Spleen (tissue), 11 donors: ENCODE data around the gene VTI1A. TPM values are rescaled to one million over a fixed set of nuclear protein-coding genes. Genes with fewer than 3 reads are reported as not detected.

Source experiments
- DNase-seq: peaks from one replicate; pipeline ENCODE4 v3.0.0-alpha.2; 2020
- H3K27ac ChIP-seq, 8 donors: fragments of 200-600 bp; sonication (generic) in 7 of 8; 1 replicate in 4 of 8; 2 replicates in 4 of 8; pipeline versions ENCODE4 v1.5.0 to v1.8.0; 2016 to 2021; ENCODE audit warnings: inconsistent platforms in 4 of 8, mild to moderate bottlenecking in 4 of 8, moderate library complexity in 1 of 8
- H3K27me3 ChIP-seq, 7 donors: fragments of 200-600 bp; sonication (generic) in 6 of 7; replicated peaks in 1 of 7; 1 replicate in 4 of 7; 2 replicates in 3 of 7; pipeline versions ENCODE4 v1.5.0 to v1.8.0; 2016 to 2021; ENCODE audit warnings: inconsistent platforms in 3 of 7, mild to moderate bottlenecking in 1 of 7
- H3K36me3 ChIP-seq, 6 donors: fragments of 200-600 bp; sonication (generic) in 5 of 6; 1 replicate in 4 of 6; 2 replicates in 2 of 6; pipeline versions ENCODE4 v1.5.0 to v1.8.0; 2016 to 2021; ENCODE audit warnings: inconsistent platforms in 2 of 6
- H3K4me1 ChIP-seq, 6 donors: fragments of 200-600 bp; sonication (generic) in 5 of 6; 1 replicate in 3 of 6; 2 replicates in 3 of 6; pipeline versions ENCODE4 v1.5.0 to v1.8.0; 2016 to 2021; ENCODE audit warnings: inconsistent platforms in 3 of 6
- H3K4me3 ChIP-seq, 8 donors: fragments of 200-600 bp; sonication (generic) in 7 of 8; 1 replicate in 4 of 8; 2 replicates in 4 of 8; pipeline versions ENCODE4 v1.5.0 to v1.8.0; 2016 to 2021; ENCODE audit warnings: inconsistent platforms in 4 of 8, mild to moderate bottlenecking in 4 of 8, moderate library complexity in 2 of 8
- H3K9me3 ChIP-seq, 8 donors: fragments of 200-600 bp; sonication (generic) in 7 of 8; 1 replicate in 4 of 8; 2 replicates in 4 of 8; pipeline versions ENCODE4 v1.5.0 to v1.8.0; 2016 to 2021; ENCODE audit warnings: inconsistent platforms in 4 of 8
- CTCF ChIP-seq, 11 experiments: fragments of 200-600 bp in 7 of 11; fragments of 450-650 bp in 4 of 11; sonication (generic) in 4 of 11; IDR thresholded peaks in 8 of 11; conservative IDR thresholded peaks in 3 of 11; 1 replicate in 7 of 11; 2 replicates in 4 of 11; pipeline versions ENCODE4 v1.4.0 to v1.8.0; 2016 to 2021; ENCODE audit warnings: antibody characterized with exemption in 11 of 11, inconsistent platforms in 4 of 11, mild to moderate bottlenecking in 1 of 11
- POLR2A ChIP-seq, 3 donors: fragments of 450-650 bp; IDR thresholded peaks; one replicate each; pipeline ENCODE4 v1.5.1; 2017; ENCODE audit warnings: antibody characterized with exemption in 3 of 3, mild to moderate bottlenecking in 1 of 3
- POLR2AphosphoS5 ChIP-seq, 3 donors: sonication (generic); formaldehyde crosslinking; IDR thresholded peaks; one replicate each; pipeline ENCODE4 v1.5.1; 2017; ENCODE audit warnings: antibody characterized with exemption in 3 of 3
- WGBS, 5 donors: extraction: QIAGEN DNeasy Blood & Tissue Kit in 3 of 5; methylation state at CpG; one replicate each; pipeline versions ENCODE4 v1.1.5 to v1.1.7; 2013 to 2018; 5-methylcytosine and 5-hydroxymethylcytosine counted together
- intact Hi-C: fragments of 100-400 bp; cut with DNase I; formaldehyde crosslinking; loops from one replicate; pipeline ENCODE4 v1.15.0; 2023; ENCODE audit warnings: low total_unique reads
- polyA plus RNA-seq, 3 donors: library from polyadenylated mRNA; stranded (reverse); fragments of 200-250 nt; gene quantifications; one replicate each; pipeline ENCODE4 v1.2.1, GENCODE V29; 2013
- total RNA-seq, 7 donors: library from RNA; depleted of rRNA in 3 of 7; stranded (reverse); fragments of >200 nt in 3 of 7; fragmentation: NEBNext Ultra II Directional in 4 of 7; extraction: Animal tissue kit (Norgen Biotek cat#: 25700) in 4 of 7; gene quantifications; one replicate each; pipeline versions ENCODE4 v1.1.0 to v1.2.1, GENCODE V29; 2016 to 2021
- donor health status: healthy with polysubstance abuse.
- donor health status: DM: no; HTN: no; CAD: no; lungs with moderate emphysema.
- donor health status: DM: no; HTN: no; CAD: no.
- donor health status: Bipolar disorder and iron deficiency.
- donor health status: healthy.
- donor health status: DM: no; HTN: no; CAD: no.
- donor health status: DM: yes; HTN: yes; CAD: no.

Gene VTI1A
- total and polyA plus RNA-seq, 10 donors: 7.8 to 129 (median 56.2) TPM

- no peak overlapping the region for H3K27ac ChIP-seq
- no peaks in the 10 kb centered on the region for H3K4me1 ChIP-seq
- peaks cover 0 to 4% (median 0%) of the 10 kb centered on the region in 8 donors for H3K9me3 ChIP-seq
- H3K36me3 ChIP-seq: peaks cover 0 to 8% (median 0%) of the 10 kb centered on the region in 6 donors
- TF ChIP-seq CTCF (IDR thresholded peaks at IDR 0.05 in 8 of 11, conservative IDR thresholded peaks at IDR 0.05 in 3 of 11): no peak
- no peak for TF ChIP-seq POLR2A (IDR thresholded peaks at IDR 0.05)
- no peak for TF ChIP-seq POLR2AphosphoS5 (IDR thresholded peaks at IDR 0.05)
- DNase-seq: no peak
- no peaks in the 10 kb centered on the region for H3K27me3 ChIP-seq
- intact Hi-C loops: no loop called here
- no peak overlapping the region for H3K4me3 ChIP-seq
- WGBS, 5 donors: 88 to 97% (median 92%) methylated on average over 2 of the region's 2 CpGs
Measured at GRCh38 chr10:112795067-112795466, 348.1 kb downstream of the VTI1A start.

GRCh38 chr10:112797197-112797596, 350.2 kb downstream of the VTI1A start:
- no peak for DNase-seq
- Histone ChIP-seq H3K4me3 (no peak overlapping the region), H3K9me3 (no peaks in the 10 kb centered on the region), H3K27me3 (no peaks in the 10 kb centered on the region), H3K4me1 (no peaks in the 10 kb centered on the region), H3K36me3 (peaks cover 0 to 8% (median 0%) of the 10 kb centered on the region in 6 donors), H3K27ac (no peak overlapping the region)
- no peak for TF ChIP-seq POLR2AphosphoS5 (IDR thresholded peaks at IDR 0.05)
- TF ChIP-seq CTCF (IDR thresholded peaks at IDR 0.05 in 8 of 11, conservative IDR thresholded peaks at IDR 0.05 in 3 of 11): no peak
- TF ChIP-seq POLR2A (IDR thresholded peaks at IDR 0.05): no peak
- intact Hi-C loops: no loop called here
- WGBS, 5 donors: 90 to 95% (median 94%) methylated on average over 8 of the region's 8 CpGs

- Histone ChIP-seq H3K27ac (no peak overlapping the region), H3K27me3 (no peaks in the 10 kb centered on the region), H3K36me3 (peaks cover 0 to 8% (median 0%) of the 10 kb centered on the region in 6 donors), H3K9me3 (no peaks in the 10 kb centered on the region), H3K4me1 (no peaks in the 10 kb centered on the region), H3K4me3 (no peak overlapping the region)
- WGBS, 5 donors: 89 to 96% (median 92%) methylated on average over 9 of the region's 9 CpGs
- TF ChIP-seq CTCF (IDR thresholded peaks at IDR 0.05 in 8 of 11, conservative IDR thresholded peaks at IDR 0.05 in 3 of 11) (no peak), POLR2AphosphoS5 (IDR thresholded peaks at IDR 0.05) (no peak)
- DNase-seq: no peak
- intact Hi-C loops: no loop called here
Measured at GRCh38 chr10:112797855-112798254, 350.8 kb downstream of the VTI1A start.

GRCh38 chr10:112799038-112799437, 352.0 kb downstream of the VTI1A start:
- Histone ChIP-seq H3K9me3 (no peaks in the 10 kb centered on the region), H3K27me3 (no peaks in the 10 kb centered on the region), H3K4me3 (no peak overlapping the region), H3K36me3 (peaks cover 0 to 10% (median 0%) of the 10 kb centered on the region in 6 donors), H3K4me1 (no peaks in the 10 kb centered on the region), H3K27ac (no peak overlapping the region)
- intact Hi-C loops: no loop called here
- no peak for TF ChIP-seq POLR2AphosphoS5 (IDR thresholded peaks at IDR 0.05)
- no peak for TF ChIP-seq POLR2A (IDR thresholded peaks at IDR 0.05)
- no peak for TF ChIP-seq CTCF (IDR thresholded peaks at IDR 0.05 in 8 of 11, conservative IDR thresholded peaks at IDR 0.05 in 3 of 11)
- 84 to 96% (median 90%) methylated on average over 2 to 5 of the region's 5 CpGs for WGBS, 5 donors
- DNase-seq: no peak
